Right renal cortex interstitium (tissue), 3 donors: ENCODE results near the gene CD72. TPM values are rescaled to one million over a fixed set of nuclear protein-coding genes. Genes with fewer than 3 reads are reported as not detected.
"Not testable (repeated sequence)": the region's sequence is repeated elsewhere in the genome, so short reads cannot be mapped to it uniquely, and the experiment has no call there.

Experiments
- DNase-seq, 3 donors: peaks; one replicate each; pipeline ENCODE4 v3.0.0-alpha.2; 2013; ENCODE audit warnings: low read depth in 3 of 3, low spot score in 2 of 3
- polyA plus RNA-seq, 3 donors: library from polyadenylated mRNA; unstranded; fragments of 120-200 nt; gene quantifications; one replicate each; pipeline ENCODE4 v1.2.1, GENCODE V29; 2013; ENCODE audit not compliant: insufficient read length in 3 of 3

The CD72 gene
- polyA plus RNA-seq, 3 donors = 2.1 to 2.7 (median 2.4) TPM

GRCh38 chr9:35598866-35599590, 19.2 kb downstream of the CD72 start:
- DNase-seq = no peak

GRCh38 chr9:35596907-35597306, 21.3 kb downstream of the CD72 start:
- DNase-seq = not testable (repeated sequence)

GRCh38 chr9:35594471-35594870, 23.7 kb downstream of the CD72 start:
- no peak for DNase-seq

GRCh38 chr9:35593581-35593980, 24.6 kb downstream of the CD72 start:
- no peak for DNase-seq

GRCh38 chr9:35588506-35588905, 29.7 kb downstream of the CD72 start:
- DNase-seq = not testable (repeated sequence)

GRCh38 chr9:35584681-35585080, 33.5 kb downstream of the CD72 start:
- DNase-seq = not testable (repeated sequence)

GRCh38 chr9:35583521-35583920, 34.7 kb downstream of the CD72 start:
- DNase-seq = not testable (repeated sequence)

GRCh38 chr9:35579659-35580227, 38.5 kb downstream of the CD72 start:
- not testable (repeated sequence) for DNase-seq

GRCh38 chr9:35579130-35579529, 39.1 kb downstream of the CD72 start:
- no peak for DNase-seq

GRCh38 chr9:35577486-35577885, 40.7 kb downstream of the CD72 start:
- DNase-seq = no peak

- no peak for DNase-seq
These were observed 42.7 kb downstream of the CD72 start for GRCh38 chr9:35575478-35575877.

GRCh38 chr9:35574578-35575122, 43.6 kb downstream of the CD72 start:
- no peak for DNase-seq

GRCh38 chr9:35570709-35571504, 47.3 kb downstream of the CD72 start:
- no peak for DNase-seq

GRCh38 chr9:35569206-35569605, 49.0 kb downstream of the CD72 start:
- DNase-seq = no peak

GRCh38 chr9:35568196-35568595, 50.0 kb downstream of the CD72 start:
- no peak for DNase-seq

GRCh38 chr9:35566417-35566816, 51.8 kb downstream of the CD72 start:
- no peak for DNase-seq

GRCh38 chr9:35564658-35565061, 53.6 kb downstream of the CD72 start:
- DNase-seq = no peak

GRCh38 chr9:35563791-35564197, 54.4 kb downstream of the CD72 start:
- no peak for DNase-seq

- DNase-seq = no peak
These were observed 55.1 kb downstream of the CD72 start for GRCh38 chr9:35562895-35563780.

- DNase-seq = no peak
These were observed 56.5 kb downstream of the CD72 start for GRCh38 chr9:35561468-35562261.
